Umbilical cord (tissue), 2 donors: ENCODE measurements around the gene DCK. TPM values are rescaled to one million over a fixed set of nuclear protein-coding genes. Genes with fewer than 3 reads are reported as not detected.
"Not testable (repeated sequence)": the region's sequence is repeated elsewhere in the genome, so short reads cannot be mapped to it uniquely, and the experiment has no call there.

Experiments
- DNase-seq: peaks from one replicate; pipeline ENCODE4 v3.0.0-alpha.2; 2015; ENCODE audit warnings: low spot score
- total RNA-seq: library from RNA; depleted of rRNA; stranded (reverse); fragments of >200 nt; gene quantifications from one replicate; pipeline ENCODE4 v1.2.3, GENCODE V29; 2014; ENCODE audit warnings: low replicate concordance; ENCODE audit not compliant: insufficient read depth

Gene DCK
- total RNA-seq, 1 donor from 2014 or later, result 17.1 TPM

DNA sequence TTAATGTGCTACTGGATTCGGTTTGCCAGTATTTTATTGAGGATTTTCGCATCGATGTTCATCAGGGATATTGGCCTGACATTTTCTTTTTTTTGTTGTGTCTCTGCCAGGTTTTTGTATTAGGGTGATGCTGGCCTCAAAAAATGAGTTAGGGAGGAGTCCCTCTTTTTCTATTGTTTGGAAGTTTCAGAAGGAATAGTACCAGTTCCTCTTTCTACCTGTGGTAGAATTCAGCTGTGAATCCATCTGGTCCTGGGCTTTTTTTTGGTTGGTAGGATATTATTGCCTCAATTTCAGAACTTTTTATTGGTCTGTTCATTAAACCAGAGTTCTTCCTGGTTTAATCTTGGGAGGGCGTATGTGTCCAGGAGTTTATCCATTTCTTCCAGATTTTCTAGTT lies 7.9 kb downstream of the DCK start:
- not testable (repeated sequence) for DNase-seq

DNA sequence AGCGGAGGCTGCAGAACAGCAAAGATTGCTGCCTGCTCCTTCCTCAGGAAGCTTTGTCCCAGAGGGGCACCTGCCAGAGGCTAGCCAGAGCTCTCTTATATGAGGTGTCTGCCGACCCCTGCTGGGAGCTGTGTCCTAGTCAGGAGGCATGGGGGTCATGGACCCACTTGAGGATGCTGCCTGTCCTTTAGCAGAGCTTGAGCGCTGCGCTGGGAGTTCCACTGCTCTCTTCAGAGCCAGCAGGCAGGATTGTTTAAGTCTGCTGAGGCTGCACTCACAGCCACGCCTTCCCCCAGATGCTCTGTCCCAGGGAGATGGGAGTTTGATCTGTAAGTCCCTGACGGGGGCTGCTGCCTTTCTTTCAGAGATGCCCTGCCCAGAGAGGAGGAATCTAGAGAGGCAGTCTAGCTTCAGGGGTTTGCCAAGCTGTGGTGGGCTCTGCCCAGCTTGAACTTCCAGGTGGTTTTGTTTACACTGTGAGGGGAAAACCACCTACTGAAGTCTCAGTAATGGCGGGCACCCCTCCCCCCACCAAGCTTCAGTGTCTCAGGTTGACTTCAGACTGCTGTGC lies 10.9 kb downstream of the DCK start:
- no peak for DNase-seq

DNA sequence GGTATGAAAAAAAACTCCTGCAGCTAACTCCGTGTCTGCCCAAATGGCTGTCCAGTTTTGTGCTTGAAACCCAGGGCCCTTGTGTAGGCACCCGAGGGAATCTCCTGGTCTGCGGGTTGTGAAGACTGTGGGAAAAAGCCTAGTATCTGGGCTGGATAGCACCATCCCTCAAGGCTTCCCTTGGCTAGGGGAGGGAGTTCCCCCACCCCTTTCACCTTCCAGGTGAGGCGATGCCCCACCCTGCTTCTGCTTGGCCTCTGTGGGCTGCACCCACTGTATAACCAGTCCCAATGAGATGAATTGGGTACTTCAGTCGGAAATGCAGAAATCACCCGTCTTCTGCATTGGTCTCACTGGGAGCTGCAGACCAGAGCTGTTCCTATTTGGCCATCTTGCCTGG lies 11.6 kb downstream of the DCK start:
- DNase-seq, result not testable (repeated sequence)

GRCh38 chr4:71006203-71006907 lies 12.9 kb downstream of the DCK start:
- no peak for DNase-seq

DNA sequence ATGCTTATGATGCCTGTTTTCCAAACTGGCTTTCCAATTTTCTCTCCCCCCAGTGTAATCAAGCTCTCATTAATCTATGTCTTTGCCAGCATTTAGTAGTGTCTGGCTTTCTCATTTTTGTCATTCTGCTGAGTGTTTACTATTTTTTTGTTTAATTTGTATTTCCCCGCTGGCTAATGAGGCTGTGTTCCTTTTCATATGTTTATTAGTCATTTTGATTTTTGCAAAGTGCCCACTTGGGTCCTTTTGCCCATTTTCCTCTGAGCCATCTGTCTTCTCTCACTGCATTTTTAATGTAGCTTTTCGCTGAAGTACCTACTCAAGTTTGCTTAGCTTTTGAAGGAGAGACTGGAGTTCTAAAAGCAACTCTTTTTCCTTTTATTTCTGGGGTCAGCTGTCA lies 14.7 kb downstream of the DCK start:
- no peak for DNase-seq

DNA sequence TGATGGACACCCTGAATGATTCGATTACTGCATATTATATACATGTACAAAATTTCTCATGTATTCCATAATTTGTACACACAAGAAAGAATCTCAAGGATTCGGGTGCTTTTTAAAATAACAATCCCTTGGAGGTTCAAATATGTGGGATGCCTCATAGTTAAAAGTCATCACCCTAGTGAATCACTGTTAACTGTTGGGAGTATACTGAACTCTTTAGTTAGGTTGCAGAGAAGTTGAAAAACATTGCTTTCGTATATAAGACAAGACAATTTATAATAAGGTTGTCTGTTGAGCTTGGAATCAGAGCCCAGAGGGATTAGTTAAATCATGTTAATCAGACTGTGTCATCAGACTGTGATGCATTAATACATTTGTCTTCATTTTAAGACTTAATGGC lies 15.6 kb downstream of the DCK start:
- no peak for DNase-seq

GRCh38 chr4:71009890-71010588 lies 16.6 kb downstream of the DCK start:
- peak; percentile 61 for DNase-seq

- no peak for DNase-seq
Measured at GRCh38 chr4:71011451-71011850, 18.0 kb downstream of the DCK start.

DNA sequence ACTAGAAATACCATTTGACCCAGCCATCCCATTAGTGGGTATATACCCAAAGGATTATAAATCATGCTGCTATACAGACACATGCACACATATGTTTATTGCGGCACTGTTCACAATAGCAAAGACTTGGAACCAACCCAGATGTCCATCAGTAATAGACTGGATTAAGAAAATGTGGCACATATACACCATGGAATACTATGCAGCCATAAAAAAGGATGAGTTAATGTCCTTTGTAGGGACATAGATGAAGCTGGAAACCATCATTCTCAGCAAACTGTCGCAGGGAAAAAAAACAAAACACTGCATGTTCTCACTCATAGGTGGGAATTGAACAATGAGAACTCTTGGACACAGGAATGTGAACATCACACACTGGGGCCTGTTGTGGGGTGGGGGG lies 23.9 kb downstream of the DCK start:
- DNase-seq, result not testable (repeated sequence)

- DNase-seq, result no peak
Measured at GRCh38 chr4:71020611-71021010, 27.2 kb downstream of the DCK start.

DNA sequence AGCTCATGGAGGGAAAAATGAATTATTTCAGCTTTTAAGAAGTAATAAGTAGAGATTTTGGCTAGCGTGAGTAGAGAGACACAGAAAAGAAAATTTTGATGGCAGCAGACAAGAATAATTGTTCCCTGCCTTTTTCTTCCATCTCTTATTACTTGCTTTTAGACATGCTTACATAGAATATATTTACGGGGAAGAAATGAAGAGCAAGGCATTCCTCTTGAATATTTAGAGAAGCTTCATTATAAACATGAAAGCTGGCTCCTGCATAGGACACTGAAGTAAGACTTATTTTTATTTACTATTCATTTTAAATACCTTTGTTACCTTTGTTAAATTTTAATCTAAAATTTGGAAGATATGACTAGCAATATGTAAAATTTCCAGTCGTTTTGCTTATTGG lies 32.2 kb downstream of the DCK start:
- no peak for DNase-seq

DNA sequence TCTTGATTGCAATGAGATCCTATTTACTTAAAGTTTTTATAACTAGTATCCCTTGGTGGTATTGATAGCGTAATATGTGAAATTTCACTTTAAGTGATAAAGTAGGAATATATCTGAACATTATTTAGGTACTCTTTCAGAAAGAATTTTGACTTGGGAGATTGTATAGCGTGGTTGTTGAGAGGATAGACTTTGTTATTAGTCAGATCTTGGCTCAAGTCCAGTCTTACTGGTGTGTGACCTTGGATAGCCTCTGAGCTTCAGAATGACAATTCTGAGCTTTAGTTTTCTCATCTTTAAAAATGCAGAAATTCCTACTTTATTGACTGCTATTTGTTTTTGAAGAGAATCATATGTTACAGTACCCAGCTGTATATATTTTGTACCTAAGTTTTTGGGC lies 32.6 kb downstream of the DCK start:
- DNase-seq, result peak; percentile 46

- no peak for DNase-seq
Measured at GRCh38 chr4:71027611-71028010, 34.2 kb downstream of the DCK start.

DNA sequence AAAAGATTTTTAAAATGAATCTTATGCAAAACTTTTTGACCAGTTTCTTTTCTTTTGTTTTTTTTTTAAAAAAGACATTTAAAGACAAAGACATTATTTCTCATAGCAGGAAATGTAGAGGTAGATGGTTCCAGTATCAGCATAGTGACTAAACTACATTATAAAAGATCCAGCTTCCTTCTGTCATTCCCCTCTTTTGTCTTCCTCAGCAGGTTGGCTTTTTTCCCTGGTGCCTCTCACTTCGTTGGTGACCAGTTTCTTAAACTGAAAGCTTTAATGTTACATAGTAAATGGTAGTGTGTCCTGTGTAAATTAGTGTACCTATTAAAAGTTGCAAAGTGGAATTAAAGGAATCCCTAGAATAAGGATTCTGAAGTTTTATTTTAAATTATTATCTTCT lies 36.1 kb downstream of the DCK start:
- DNase-seq, result no peak

- DNase-seq, result not testable (repeated sequence)
Measured at GRCh38 chr4:71032106-71032505, 38.7 kb downstream of the DCK start.

DNA sequence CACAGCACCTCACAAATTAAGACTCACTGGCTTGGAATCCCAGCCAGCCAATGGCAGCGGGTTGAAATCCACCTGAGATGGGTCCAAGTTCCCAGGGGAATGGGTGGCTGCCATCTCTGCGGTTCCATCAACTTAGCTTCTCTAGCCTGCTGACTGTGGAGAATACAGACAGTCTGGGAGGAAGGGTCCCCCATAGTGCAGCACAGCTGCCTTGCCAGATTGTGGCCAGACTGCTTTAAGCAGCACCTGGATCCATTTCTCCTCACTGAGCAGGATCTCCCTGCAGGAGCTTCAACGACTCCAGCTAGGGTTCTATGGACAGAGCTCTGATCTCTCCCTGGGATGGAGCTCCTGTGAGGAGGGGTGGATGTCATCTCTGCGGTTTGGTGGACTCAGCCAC lies 51.8 kb downstream of the DCK start:
- no peak for DNase-seq

GRCh38 chr4:71049395-71049794 lies 55.9 kb downstream of the DCK start:
- no peak for DNase-seq

DNA sequence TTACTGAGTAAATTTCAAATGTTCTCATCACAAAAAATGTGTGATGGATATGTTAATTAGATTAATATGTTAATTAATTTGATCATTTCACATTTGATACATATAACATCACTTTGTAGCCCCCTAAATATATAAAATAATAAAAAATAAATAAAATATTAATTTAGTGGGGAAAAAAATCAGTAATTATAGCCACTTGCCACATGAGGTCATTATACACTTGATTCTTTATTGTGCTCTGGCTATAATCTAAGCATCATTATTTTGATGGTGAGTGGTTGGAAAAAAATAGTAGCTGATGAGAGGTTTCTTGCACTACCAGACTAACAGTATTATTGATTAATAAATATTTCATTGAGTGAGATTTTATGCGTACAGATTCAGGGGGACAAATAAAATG lies 57.4 kb downstream of the DCK start:
- no peak for DNase-seq

GRCh38 chr4:71052034-71052433 lies 58.6 kb downstream of the DCK start:
- no peak for DNase-seq

DNA sequence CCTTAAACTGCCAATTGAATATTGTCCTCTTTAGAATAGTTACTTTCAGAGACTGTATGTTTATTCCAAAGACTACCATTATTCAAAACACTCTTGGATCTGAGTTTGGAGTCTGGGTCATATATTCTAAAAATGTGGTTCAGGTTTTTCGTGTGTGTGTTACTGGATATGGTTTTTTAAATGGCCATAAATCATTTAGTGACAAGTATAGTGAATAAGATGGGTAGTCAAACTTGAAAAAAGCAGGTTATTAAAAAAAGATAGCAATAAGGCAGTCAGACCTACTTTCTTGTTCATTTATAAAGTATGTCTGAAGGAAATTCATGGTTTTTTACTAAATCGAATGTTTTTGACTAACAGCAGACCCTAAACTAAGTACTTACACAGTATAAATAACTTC lies 59.3 kb downstream of the DCK start:
- DNase-seq, result no peak

GRCh38 chr4:71053613-71054012 lies 60.2 kb downstream of the DCK start:
- not testable (repeated sequence) for DNase-seq

DNA sequence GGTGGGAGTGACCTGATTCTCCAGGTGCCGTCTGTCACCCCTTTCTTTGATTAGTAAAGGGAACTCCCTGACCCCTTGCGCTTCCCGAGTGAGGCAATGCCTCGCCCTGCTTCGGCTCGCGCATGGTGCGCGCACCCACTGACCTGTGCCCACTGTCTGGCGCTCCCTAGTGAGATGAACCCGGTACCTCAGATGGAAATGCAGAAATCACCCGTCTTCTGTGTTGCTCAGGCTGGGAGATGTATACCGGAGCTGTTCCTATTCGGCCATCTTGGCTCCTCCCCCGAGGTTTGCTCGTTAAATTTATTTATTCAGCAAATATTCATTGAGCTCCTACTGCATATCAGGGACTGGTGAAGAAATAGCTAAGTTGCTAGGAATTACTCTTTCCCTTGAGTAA lies 66.1 kb downstream of the DCK start:
- not testable (repeated sequence) for DNase-seq

- no peak for DNase-seq
Measured at GRCh38 chr4:71062436-71062835, 69.0 kb downstream of the DCK start.
